GM19455 (cell line): Measurements from ENCODE around the gene FGF14.

ENCODE experiments used
- ATAC-seq: cut with Tn5 transposase; IDR thresholded peaks from one replicate; pipeline ENCODE4 v1.9.1; 2021; ENCODE audit not compliant: unreplicated experiment

Gene FGF14

GRCh38 chr13:102401766-102402165 is at the start of gene FGF14:
FGF14 (minus strand) TSS chr13:102402048.
- no peak for ATAC-seq

DNA sequence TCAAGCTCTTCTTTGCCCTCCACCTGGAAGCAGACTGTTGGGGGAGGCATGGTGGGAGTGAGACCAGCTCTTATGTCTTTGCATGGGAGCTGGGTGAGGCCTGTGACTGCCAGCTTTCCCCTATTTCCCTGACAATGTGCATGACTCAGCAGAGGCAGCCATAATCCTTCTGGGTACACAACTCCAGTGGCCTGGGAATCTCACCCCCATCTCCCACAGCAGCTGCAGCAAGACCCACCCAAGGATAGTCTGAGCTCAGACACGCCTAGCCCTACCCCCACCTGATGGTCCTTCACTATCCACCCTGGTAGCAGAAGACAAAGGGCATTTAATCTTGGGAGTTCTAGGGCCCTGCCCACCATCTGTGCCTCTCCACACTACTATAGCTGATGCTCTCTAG is 41.4 kb upstream of the FGF14 start:
- ATAC-seq = no peak

GRCh38 chr13:102441085-102441484 is 39.2 kb upstream of the FGF14 start:
- ATAC-seq = no peak

DNA sequence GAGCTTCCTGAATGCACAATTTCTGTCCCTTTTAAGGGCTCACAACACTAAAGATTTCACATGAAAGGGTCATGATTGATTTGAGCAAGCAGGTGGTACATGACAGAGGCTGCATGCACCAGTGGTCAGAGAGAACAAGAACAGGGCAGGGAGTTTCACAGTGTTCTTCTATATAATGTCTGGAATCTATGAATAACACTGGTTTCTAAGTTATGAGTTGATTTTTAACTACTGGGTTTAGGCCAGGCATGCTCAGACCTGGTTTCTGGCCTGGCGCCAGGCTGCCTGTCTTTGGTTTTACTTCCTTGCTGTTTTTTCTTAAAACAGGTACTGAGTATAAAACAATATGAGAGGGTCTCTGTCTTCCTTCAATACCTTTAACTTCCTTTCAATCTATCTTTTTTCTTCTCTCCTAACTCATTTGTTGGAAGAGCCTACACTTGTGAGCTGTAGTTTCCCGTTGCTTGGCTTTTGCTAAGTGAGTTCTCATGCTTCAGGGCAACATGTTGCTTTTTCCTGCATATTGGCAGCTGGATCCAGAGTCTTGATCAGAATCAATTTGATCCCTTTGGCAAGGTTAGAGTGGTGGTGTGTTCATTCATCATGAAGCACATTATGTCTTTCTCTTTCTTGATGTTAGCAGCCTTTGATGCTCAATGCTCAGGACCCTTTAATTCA is 38.5 kb upstream of the FGF14 start:
- no peak for ATAC-seq

- no peak for ATAC-seq
Observed at GRCh38 chr13:102422690-102423089, 20.8 kb upstream of the FGF14 start.

GRCh38 chr13:102405499-102406100 is 3.8 kb upstream of the FGF14 start:
- no peak for ATAC-seq

DNA sequence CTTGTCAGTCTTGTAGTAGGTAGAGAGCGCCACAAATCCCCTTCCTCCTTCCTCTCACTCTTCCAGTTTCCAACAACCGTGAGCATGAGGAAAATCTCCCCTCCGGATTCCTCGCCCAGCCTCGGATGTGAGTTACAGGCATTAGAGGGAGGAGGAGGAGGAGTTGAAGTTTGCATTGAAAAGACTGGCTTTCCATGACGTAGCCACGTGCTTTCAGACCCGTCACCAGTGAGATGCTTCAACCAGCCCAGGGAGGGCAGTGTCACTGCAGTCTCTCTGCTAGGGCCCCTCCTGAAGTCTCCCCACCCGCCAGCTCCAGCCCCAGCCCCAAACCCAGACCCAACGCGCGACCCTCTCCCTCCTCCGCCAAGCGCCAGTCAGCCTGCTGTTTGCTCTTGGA is 442 bp upstream of the FGF14 start:
- no peak for ATAC-seq

- ATAC-seq = no peak
Observed at GRCh38 chr13:102401265-102401664, 583 bp downstream of the FGF14 start.

GRCh38 chr13:102400675-102401145 is 1.1 kb downstream of the FGF14 start:
- ATAC-seq = no peak

DNA sequence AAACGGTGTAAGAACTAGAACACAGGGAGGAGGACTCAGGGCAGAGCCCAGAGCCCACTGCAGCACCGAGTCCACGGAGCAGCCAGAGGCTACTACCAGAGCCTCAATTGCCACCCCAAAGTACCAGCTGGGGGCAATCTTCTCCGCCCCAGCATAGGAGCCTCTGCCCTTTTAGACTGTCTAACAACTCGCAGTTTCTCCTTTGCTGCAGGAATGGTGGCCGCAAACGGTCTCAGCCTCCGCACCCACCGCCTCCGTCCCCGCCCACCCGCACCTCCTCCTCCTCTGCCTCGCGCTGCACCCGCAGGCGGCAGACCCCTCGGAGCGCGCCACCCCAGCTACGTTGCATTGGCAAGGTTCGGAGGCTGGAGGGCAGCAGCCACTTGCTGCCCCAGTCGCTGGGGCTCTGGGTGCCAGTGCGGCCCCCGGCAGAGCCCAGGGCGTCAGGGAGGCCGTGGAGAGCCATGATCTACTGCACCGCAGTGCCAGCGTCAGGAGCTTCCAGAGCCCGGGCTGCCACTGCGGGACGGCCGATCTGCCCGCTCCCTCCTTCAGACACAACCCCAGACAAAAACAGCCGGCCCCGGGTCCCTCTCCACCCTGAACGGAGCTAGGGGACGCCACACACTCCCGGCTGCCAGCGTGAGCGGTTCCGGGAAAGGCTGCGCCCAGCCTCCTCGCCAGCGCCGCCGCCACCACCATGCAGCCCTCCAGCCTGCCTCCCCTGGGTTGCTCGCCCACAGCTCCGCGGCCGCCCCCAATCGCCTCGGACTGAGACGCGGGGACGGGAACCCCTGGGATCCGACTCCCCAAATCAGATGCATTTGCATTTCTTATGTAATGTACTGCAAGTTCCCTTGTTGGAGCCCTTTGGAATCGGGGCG is 1.8 kb downstream of the FGF14 start:
- no peak for ATAC-seq

DNA sequence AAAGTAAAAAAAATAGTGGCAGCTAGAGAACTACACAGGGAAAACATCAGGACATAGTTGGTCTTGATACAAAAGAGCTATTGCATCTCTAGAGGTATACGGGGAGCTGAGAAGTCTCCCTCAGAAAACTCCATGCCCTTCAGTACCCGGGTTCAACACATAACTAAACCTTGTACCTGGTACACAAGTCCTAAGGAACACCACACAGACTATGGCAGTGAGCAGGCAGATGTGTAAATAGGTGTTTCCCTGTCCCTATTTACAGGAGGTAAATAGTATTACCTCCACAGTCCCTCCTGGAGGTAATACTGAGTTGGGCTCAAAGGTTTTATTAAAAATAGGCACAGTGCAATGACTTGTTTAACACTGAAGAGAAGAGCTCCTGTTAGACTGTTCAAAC is 5.9 kb downstream of the FGF14 start:
- no peak for ATAC-seq

DNA sequence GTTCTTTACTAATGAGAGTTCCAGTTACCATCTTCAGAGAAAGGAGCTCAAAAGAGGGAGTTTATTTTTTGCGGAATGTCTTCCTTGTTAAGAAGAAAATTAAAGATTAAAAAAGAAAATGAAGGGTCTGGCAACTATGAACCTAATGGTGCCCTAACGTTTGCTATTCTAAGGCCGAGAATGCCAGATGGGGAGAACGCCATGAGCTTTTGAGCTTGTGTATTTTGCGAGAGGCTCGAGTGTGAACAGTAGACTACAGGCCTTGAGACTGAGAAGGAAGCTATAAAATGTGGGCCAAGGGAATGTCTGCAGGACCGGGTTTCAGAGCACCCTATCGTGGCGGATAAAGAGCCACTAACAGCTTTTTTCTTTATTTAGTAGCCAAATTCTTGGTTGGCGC is 6.7 kb downstream of the FGF14 start:
- ATAC-seq = no peak

DNA sequence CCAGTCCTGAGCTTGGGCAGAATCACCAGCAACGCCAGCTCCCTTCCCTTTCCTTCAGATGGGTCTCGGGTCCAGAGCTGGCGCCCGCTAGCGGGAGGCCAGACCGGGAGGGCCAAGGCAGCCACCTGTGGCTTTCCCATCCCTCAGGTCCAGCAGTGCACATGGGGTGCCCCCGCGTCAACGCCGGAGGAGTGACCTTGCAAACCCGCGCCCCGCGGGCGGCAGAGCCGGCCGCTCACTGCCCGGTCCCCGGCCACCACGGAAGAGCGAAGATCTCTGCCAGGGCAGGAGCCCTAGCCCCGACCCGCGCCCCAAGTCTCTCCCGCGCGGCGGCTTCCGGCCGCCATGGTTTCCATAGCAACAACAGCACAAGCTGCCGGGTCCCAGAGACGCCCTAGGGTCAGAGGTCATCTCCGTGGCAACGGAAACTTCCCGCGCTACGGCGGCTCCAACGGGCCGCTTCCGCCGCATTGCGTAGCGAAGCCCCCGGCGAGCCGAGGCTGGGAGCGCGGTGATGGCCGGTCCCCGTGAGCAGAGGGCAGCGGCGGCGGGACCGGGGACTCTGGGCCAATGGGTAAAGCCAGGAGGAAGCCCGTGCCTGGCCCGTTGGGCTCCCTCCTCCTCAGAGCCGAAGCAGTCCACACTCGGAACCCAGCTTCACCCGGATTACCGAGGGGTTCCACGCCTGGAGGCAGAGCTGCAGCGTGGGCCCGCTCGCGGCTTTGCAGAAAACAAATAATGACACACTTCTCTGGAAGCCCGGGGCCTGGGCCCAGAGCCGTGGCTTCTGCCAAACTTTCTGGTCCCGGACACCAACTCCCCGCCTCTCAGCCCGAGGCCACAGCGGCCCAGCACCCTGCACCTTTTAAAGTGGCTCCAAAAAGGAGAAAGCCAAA is 7.4 kb downstream of the FGF14 start:
- peak; percentile 97 for ATAC-seq

- no peak for ATAC-seq
Observed at GRCh38 chr13:102392481-102393209, 9.2 kb downstream of the FGF14 start.

DNA sequence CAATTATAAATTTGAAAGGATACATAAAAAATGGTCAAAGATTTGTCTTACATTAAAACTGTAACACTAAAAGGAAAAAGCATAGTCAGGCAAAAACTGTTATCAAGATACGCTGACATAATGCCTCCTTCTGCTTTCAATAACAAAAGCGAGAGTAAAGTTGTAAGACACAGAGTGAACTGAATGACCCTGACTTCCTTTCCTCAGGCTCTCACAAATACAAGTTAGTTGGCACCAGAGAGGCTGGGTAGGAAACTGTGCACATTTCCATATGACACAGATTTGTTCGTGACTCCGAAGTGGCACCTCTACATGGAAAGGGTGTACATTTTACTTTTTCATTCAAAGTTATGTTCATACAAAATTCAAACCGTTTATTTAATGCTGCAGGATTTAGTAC is 15.4 kb downstream of the FGF14 start:
- ATAC-seq = no peak

- ATAC-seq = no peak
Observed at GRCh38 chr13:102380012-102380411, 21.8 kb downstream of the FGF14 start.

- ATAC-seq = no peak
Observed at GRCh38 chr13:102376318-102376717, 25.5 kb downstream of the FGF14 start.

DNA sequence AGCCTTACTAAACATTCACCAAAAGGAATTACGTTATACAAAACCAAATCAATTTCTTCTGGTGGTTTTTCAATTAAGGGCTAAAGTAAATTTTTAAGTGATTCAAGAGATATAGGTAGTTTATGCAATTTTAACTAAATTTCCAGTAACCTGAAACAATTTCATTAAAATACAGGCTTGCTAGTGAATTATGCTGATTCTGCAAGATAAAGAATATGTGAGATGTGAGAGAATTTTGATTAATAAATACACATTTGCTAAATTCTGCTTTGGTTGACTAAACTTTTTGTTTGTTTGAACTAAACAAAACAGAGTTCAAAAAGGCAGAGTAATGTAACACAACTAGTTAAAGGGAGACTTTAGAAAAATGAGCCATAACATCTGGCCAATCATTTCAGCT is 27.1 kb downstream of the FGF14 start:
- no peak for ATAC-seq

- ATAC-seq = no peak
Observed at GRCh38 chr13:102374233-102374632, 27.6 kb downstream of the FGF14 start.

DNA sequence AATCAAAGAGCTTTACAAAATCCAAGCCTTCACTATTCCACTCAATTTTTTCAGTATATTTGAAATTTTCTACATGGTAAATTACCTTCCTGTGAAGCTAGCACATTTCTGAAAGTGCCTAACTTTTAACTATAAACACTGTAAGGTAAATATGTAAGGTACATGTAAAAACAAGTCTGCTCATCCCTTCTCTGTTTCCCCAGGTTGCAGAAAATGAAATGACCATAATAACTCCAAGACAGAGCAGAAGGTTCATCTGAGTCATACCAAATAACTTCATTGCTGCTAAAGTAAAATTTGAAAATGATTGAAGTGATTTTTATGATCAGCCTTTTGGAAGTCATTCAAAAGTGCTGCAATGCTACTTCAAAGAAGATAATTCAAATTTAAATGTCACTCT is 28.6 kb downstream of the FGF14 start:
- no peak for ATAC-seq
